ENCODE results near the gene DDR2.

DDR2 gene

GRCh38 chr1:162832470-162832869 lies 200.2 kb downstream of the DDR2 start:
- no peak for DNase-seq (ENCODE audit: low read depth, low spot score)

- no peak for DNase-seq (ENCODE audit: low read depth, low spot score)
Measured at GRCh38 chr1:162835157-162835899, 203.1 kb downstream of the DDR2 start.

Measured in astrocyte of the hippocampus (primary cell).